ENCODE data around the gene HS6ST1. TPM values are rescaled to one million over a fixed set of nuclear protein-coding genes. Genes with fewer than 3 reads are reported as not detected.

HS6ST1 gene
- total and polyA plus RNA-seq, 2 donors (not counting 3 experiments of a cell fraction or from before 2014, with no cell fraction given), result 12.8 to 19.4 TPM

GRCh38 chr2:128364441-128364911 lies 45.8 kb upstream of the HS6ST1 start:
- H3K4me1 ChIP-seq (ENCODE audit: control insufficient read depth, extremely low read depth, insufficient read depth, low read length), result peaks cover 6% of the 10 kb centered on the region
- FAIRE-seq, result peak; percentile 61
- no peak overlapping the region for H3K4me3 ChIP-seq (replicated peaks in 1 of 3; ENCODE audit: insufficient read depth in 1 of 3, low read depth in 1 of 3, low read length in 3 of 3)
- TF ChIP-seq EZH2 (IDR thresholded peaks at IDR 0.05; ENCODE audit: borderline replicate concordance, low read depth, low read length, severe bottlenecking) (no peak), POLR2A (IDR thresholded peaks at IDR 0.05; ENCODE audit: low read depth, low read length) (no peak), FOS (IDR thresholded peaks at IDR 0.05; ENCODE audit: borderline replicate concordance, insufficient read depth, low read length) (no peak), GATA2 (IDR thresholded peaks at IDR 0.05; ENCODE audit: insufficient read depth, insufficient read length, low read depth, low read length) (no peak), MAX (IDR thresholded peaks at IDR 0.05; ENCODE audit: insufficient read depth, insufficient read length) (no peak), MYC (IDR thresholded peaks at IDR 0.05; ENCODE audit: low read depth, low read length) (no peak), POLR2AphosphoS5 (IDR thresholded peaks at IDR 0.05; ENCODE audit: insufficient read depth, low read depth, low read length) (no peak), JUN (IDR thresholded peaks at IDR 0.05; ENCODE audit: borderline replicate concordance, insufficient read depth, insufficient read length, low read depth) (no peak)
- TF ChIP-seq, protein P1, sequence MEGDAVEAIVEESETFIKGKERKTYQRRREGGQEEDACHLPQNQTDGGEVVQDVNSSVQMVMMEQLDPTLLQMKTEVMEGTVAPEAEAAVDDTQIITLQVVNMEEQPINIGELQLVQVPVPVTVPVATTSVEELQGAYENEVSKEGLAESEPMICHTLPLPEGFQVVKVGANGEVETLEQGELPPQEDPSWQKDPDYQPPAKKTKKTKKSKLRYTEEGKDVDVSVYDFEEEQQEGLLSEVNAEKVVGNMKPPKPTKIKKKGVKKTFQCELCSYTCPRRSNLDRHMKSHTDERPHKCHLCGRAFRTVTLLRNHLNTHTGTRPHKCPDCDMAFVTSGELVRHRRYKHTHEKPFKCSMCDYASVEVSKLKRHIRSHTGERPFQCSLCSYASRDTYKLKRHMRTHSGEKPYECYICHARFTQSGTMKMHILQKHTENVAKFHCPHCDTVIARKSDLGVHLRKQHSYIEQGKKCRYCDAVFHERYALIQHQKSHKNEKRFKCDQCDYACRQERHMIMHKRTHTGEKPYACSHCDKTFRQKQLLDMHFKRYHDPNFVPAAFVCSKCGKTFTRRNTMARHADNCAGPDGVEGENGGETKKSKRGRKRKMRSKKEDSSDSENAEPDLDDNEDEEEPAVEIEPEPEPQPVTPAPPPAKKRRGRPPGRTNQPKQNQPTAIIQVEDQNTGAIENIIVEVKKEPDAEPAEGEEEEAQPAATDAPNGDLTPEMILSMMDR (IDR thresholded peaks at IDR 0.05; ENCODE audit: extremely low read depth in 1 of 2, insufficient read depth in 1 of 2, low read depth in 1 of 2, low read length in 2 of 2), result no peak
- intact Hi-C loops (cut with micrococcal nuclease) (loop anchor here (1.0 kb wide), 1 partner anchor 15 kb away; no protein-coding TSS in a partner anchor), dilution Hi-C loops (cut with MboI; ENCODE audit: extremely low pct_ligation_motif_present, low sequenced_read_pairs) (no loop called here)
- H2AFZ ChIP-seq (ENCODE audit: low read depth, low read length), result no peak overlapping the region
- ChIA-PET CTCF (no interaction called here), POLR2A (interaction anchor here (0.8 kb wide), 1 partner anchor 15 kb away, joined by 3 read pairs; no protein-coding TSS in a partner anchor)
- H3K9me1 ChIP-seq (replicated peaks; ENCODE audit: control insufficient read depth, extremely low read depth, insufficient read depth, low read length), result no peaks in the 10 kb centered on the region
- BruUV-seq (replicated peaks), result no TSS peak
- H3K27ac ChIP-seq (ENCODE audit: insufficient read depth, low read depth, low read length), result no peak overlapping the region
- no peaks in the 10 kb centered on the region for H3K36me3 ChIP-seq (ENCODE audit: control insufficient read depth in 2 of 2, extremely low read depth in 1 of 2, insufficient read depth in 2 of 2, low read length in 2 of 2)
- H4K20me1 ChIP-seq (replicated peaks; ENCODE audit: control insufficient read depth, extremely low read depth, insufficient read depth, low read length), result no peaks in the 10 kb centered on the region
- no peaks in the 10 kb centered on the region for H3K27me3 ChIP-seq (ENCODE audit: control insufficient read depth in 2 of 2, insufficient read depth in 2 of 2, low read length in 2 of 2)
- no peaks in the 10 kb centered on the region for H3K79me2 ChIP-seq (ENCODE audit: control insufficient read depth, insufficient read depth, low read length)
- H3K9me3 ChIP-seq (replicated peaks; ENCODE audit: control insufficient read depth, insufficient read depth, low read length), result no peaks in the 10 kb centered on the region
- H3K4me2 ChIP-seq (ENCODE audit: insufficient read depth, low read length), result no peak overlapping the region
- no peak overlapping the region for H3K9ac ChIP-seq (replicated peaks; ENCODE audit: extremely low read depth, insufficient read depth, low read length)
- no peak for DNase-seq (ENCODE audit: low read depth, low spot score)
